ENCODE data around the gene PPIA.

DNA sequence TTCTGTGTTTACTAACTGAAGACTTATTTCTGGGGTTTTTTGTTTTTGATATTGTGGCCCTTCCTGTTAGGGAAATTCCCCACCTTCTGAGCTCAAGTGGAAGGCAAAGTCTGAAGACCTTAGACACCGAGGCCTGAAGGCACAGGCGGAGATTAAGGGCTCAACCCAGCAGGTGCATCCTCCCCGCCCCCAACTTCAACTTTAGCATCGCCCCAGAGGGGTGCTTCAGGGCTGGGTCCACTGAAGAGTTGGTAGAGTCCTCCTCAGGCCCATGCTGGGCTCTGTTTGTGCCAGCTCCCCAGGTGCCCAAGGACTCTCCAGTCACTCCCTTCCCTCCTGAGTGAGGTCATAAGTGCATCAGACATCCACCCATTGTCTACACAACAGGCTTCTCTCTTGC, 9.4 kb upstream of the PPIA start:
- no peak for TF ChIP-seq CTCF (conservative IDR thresholded peaks at IDR 0.05; ENCODE audit: low read length)
- TF ChIP-seq EZH2phosphoT487 (IDR thresholded peaks at IDR 0.05; ENCODE audit: borderline replicate concordance, low read depth, low read length), result no peak
